GM21390 (cell line): Measurements from ENCODE around the gene SPI1.
A peak's percentile ranks its signal among the peaks of the same experiment; 100 is the strongest.

Experiments
- ATAC-seq: cut with Tn5 transposase; IDR thresholded peaks from one replicate; pipeline ENCODE4 v1.9.1; 2021; ENCODE audit not compliant: unreplicated experiment

SPI1 gene

GRCh38 chr11:47378010-47378835 is at the start of gene SPI1:
Gene SPI1 (minus strand): TSS chr11:47378547. CDS start chr11:47378353, 194 bp downstream.
- peak; percentile 84 for ATAC-seq

- ATAC-seq = peak; percentile 89
These were observed 48.0 kb upstream of the SPI1 start, which contains the start of gene PSMC3 for GRCh38 chr11:47426062-47426956. Gene PSMC3 (minus strand): TSS chr11:47426439. CDS start chr11:47426279, 160 bp downstream.

- ATAC-seq = no peak
These were observed 47.3 kb upstream of the SPI1 start for GRCh38 chr11:47425611-47426010.

- no peak for ATAC-seq
These were observed 40.3 kb upstream of the SPI1 start for GRCh38 chr11:47418454-47419259.

- no peak for ATAC-seq
These were observed 39.4 kb upstream of the SPI1 start for GRCh38 chr11:47417712-47418111.

- no peak for ATAC-seq
These were observed 37.7 kb upstream of the SPI1 start for GRCh38 chr11:47415949-47416472.

- ATAC-seq = no peak
These were observed 36.9 kb upstream of the SPI1 start for GRCh38 chr11:47415091-47415854.

- ATAC-seq = no peak
These were observed 36.3 kb upstream of the SPI1 start for GRCh38 chr11:47414685-47415070.

- no peak for ATAC-seq
These were observed 35.7 kb upstream of the SPI1 start for GRCh38 chr11:47413908-47414684.

- no peak for ATAC-seq
These were observed 35.0 kb upstream of the SPI1 start for GRCh38 chr11:47413351-47413750.

- no peak for ATAC-seq
These were observed 33.8 kb upstream of the SPI1 start for GRCh38 chr11:47411884-47412746.

- no peak for ATAC-seq
These were observed 32.3 kb upstream of the SPI1 start for GRCh38 chr11:47410370-47411264.

- ATAC-seq = no peak
These were observed 31.4 kb upstream of the SPI1 start for GRCh38 chr11:47409440-47410369.

GRCh38 chr11:47408598-47409439 is 30.5 kb upstream of the SPI1 start:
- peak; percentile 5 for ATAC-seq
